OCI-LY7 (cell line): ENCODE results near the gene TRPV6. TPM values are rescaled to one million over a fixed set of nuclear protein-coding genes. Genes with fewer than 3 reads are reported as not detected.

ENCODE experiments used
- BruUV-seq: library from RNA; stranded (reverse); fragments of 400-500 nt; replicated peaks from 2 replicates; lab custom pipeline; 2021; lab: Mats Ljungman, UMichigan
- CTCF ChIA-PET: fragments of 300-600 bp; sonication (Branson Sonifier 250); formaldehyde crosslinking; loops from one replicate; lab custom pipeline; 2022; ENCODE audit warnings: antibody characterized with exemption; ENCODE audit not compliant: unreplicated experiment; lab: Charles Lee
- POLR2A ChIA-PET: fragments of 300-600 bp; sonication (Branson Sonifier 250); formaldehyde crosslinking; loops from one replicate; lab custom pipeline; 2022; ENCODE audit warnings: antibody characterized with exemption; lab: Charles Lee
- DNase-seq: peaks from one replicate; pipeline ENCODE4 v3.0.0-alpha.2; 2015; ENCODE audit warnings: low spot score
- H2AFZ ChIP-seq: fragments of 200-600 bp; sonication (generic), shearing (Covaris generic); 2 replicates; pipeline ENCODE4 v1.6.1; 2014; ENCODE audit warnings: mild to moderate bottlenecking, antibody characterized with exemption, low read length, moderate library complexity
- H3K27ac ChIP-seq: fragments of 200-600 bp; sonication (generic); 2 replicates; pipeline ENCODE4 v1.5.1; 2014; ENCODE audit warnings: mixed run types, low read depth, mild to moderate bottlenecking, moderate library complexity, low read length, inconsistent platforms; ENCODE audit not compliant: poor library complexity, severe bottlenecking
- H3K36me3 ChIP-seq: fragments of 200-600 bp; sonication (generic); 2 replicates; pipeline ENCODE4 v1.6.1; 2014; ENCODE audit warnings: mild to moderate bottlenecking, antibody characterized with exemption, low read length, moderate library complexity, mixed read lengths; ENCODE audit not compliant: insufficient read depth
- H3K4me1 ChIP-seq: fragments of 200-600 bp; sonication (generic); 2 replicates; pipeline ENCODE4 v1.5.1; 2014; ENCODE audit warnings: mild to moderate bottlenecking, low read length; ENCODE audit not compliant: insufficient read depth, poor library complexity, severe bottlenecking
- H3K4me2 ChIP-seq: fragments of 200-600 bp; sonication (generic); 2 replicates; pipeline ENCODE4 v1.6.1; 2014; ENCODE audit warnings: mild to moderate bottlenecking, low read length
- H3K4me3 ChIP-seq: fragments of 200-600 bp; sonication (generic); 2 replicates; pipeline ENCODE4 v1.5.1; 2014; ENCODE audit warnings: mild to moderate bottlenecking, low read depth, low read length; ENCODE audit not compliant: poor library complexity, severe bottlenecking
- H3K79me2 ChIP-seq: fragments of 200-600 bp; sonication (generic); 2 replicates; pipeline ENCODE4 v1.6.1; 2016; ENCODE audit warnings: low read depth, mild to moderate bottlenecking, low read length, moderate library complexity, mixed read lengths; ENCODE audit not compliant: insufficient read depth
- H3K9me2 ChIP-seq: fragments of 200-600 bp; sonication (generic); 2 replicates; pipeline ENCODE4 v1.6.1; 2016; ENCODE audit warnings: mild to moderate bottlenecking, low read length, mixed read lengths; ENCODE audit not compliant: insufficient read depth
- H3K9me3 ChIP-seq: fragments of 200-600 bp; sonication (generic); 2 replicates; pipeline ENCODE4 v1.6.1; 2014; ENCODE audit warnings: mild to moderate bottlenecking, mixed run types, low read length, mixed read lengths
- H4K20me1 ChIP-seq: fragments of 200-600 bp; sonication (generic); 2 replicates; pipeline ENCODE4 v1.6.1; 2014; ENCODE audit warnings: mild to moderate bottlenecking, antibody characterized with exemption, low read length, moderate library complexity, mixed read lengths; ENCODE audit not compliant: insufficient read depth
- EZH2phosphoT487 ChIP-seq: fragments of 200-600 bp; sonication (generic); IDR thresholded peaks from 2 replicates; pipeline ENCODE4 v1.6.1; 2018; ENCODE audit warnings: low read depth, borderline replicate concordance, mild to moderate bottlenecking, mixed run types, antibody characterized with exemption, low read length, moderate library complexity, mixed read lengths
- intact Hi-C: fragments of 100-400 bp; cut with micrococcal nuclease; formaldehyde crosslinking; loops from one replicate; pipeline ENCODE4 v1.10.0; 2022; ENCODE audit not compliant: unreplicated experiment
- total RNA-seq, 2 experiments: library from RNA; depleted of rRNA in 1 of 2; stranded (reverse); fragments of >200 nt in 1 of 2; shearing (Covaris generic) in 1 of 2; gene quantifications; 2 replicates each; pipeline ENCODE4 v1.2.3, GENCODE V29; 2014 to 2022
- TF ChIP-seq, protein P1 (sequence below): fragments of 200-600 bp; sonication (generic); conservative IDR thresholded peaks from 2 replicates; pipeline ENCODE4 v1.5.1; 2014; ENCODE audit warnings: mild to moderate bottlenecking, antibody characterized with exemption, low read length, moderate library complexity, mixed read lengths

Gene TRPV6
- total RNA-seq, 2 experiments from 2014 or later: not detected

DNA sequence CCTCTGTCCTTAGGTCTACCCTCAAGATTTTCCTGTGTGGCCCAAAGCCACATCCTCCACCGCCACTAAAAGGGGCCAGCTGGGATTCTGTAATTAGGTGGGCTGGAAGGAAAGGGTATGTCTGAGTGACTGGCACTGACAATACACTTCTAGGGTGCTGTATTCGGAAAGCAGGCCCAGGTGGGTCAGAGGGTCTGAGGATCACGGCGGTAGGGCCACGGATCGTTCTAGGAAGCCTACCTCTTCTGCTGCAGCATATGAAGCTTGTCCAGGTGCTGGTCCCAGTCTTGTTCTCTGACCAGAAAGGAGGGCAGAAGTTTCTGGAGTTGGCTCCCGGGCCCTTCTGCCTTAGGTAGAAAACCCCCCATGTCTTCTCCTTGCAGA, 47.5 kb upstream of the TRPV6 start:
- H3K9me3 ChIP-seq: no peaks in the 10 kb centered on the region
- no peak overlapping the region for H3K27ac ChIP-seq
- DNase-seq: no peak
- no peaks in the 10 kb centered on the region for H3K79me2 ChIP-seq
- H3K4me2 ChIP-seq: no peak overlapping the region
- H2AFZ ChIP-seq: no peak overlapping the region
- ChIA-PET POLR2A (no interaction called here), CTCF (no interaction called here)
- no peak overlapping the region for H3K4me3 ChIP-seq
- TF ChIP-seq EZH2phosphoT487: no peak
- TF ChIP-seq, protein P1, sequence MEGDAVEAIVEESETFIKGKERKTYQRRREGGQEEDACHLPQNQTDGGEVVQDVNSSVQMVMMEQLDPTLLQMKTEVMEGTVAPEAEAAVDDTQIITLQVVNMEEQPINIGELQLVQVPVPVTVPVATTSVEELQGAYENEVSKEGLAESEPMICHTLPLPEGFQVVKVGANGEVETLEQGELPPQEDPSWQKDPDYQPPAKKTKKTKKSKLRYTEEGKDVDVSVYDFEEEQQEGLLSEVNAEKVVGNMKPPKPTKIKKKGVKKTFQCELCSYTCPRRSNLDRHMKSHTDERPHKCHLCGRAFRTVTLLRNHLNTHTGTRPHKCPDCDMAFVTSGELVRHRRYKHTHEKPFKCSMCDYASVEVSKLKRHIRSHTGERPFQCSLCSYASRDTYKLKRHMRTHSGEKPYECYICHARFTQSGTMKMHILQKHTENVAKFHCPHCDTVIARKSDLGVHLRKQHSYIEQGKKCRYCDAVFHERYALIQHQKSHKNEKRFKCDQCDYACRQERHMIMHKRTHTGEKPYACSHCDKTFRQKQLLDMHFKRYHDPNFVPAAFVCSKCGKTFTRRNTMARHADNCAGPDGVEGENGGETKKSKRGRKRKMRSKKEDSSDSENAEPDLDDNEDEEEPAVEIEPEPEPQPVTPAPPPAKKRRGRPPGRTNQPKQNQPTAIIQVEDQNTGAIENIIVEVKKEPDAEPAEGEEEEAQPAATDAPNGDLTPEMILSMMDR: no peak
- no TSS peak for BruUV-seq
- H3K4me1 ChIP-seq: no peaks in the 10 kb centered on the region
- no peaks in the 10 kb centered on the region for H3K9me2 ChIP-seq
- no peaks in the 10 kb centered on the region for H3K36me3 ChIP-seq
- intact Hi-C loops: no loop called here
- no peaks in the 10 kb centered on the region for H4K20me1 ChIP-seq

DNA sequence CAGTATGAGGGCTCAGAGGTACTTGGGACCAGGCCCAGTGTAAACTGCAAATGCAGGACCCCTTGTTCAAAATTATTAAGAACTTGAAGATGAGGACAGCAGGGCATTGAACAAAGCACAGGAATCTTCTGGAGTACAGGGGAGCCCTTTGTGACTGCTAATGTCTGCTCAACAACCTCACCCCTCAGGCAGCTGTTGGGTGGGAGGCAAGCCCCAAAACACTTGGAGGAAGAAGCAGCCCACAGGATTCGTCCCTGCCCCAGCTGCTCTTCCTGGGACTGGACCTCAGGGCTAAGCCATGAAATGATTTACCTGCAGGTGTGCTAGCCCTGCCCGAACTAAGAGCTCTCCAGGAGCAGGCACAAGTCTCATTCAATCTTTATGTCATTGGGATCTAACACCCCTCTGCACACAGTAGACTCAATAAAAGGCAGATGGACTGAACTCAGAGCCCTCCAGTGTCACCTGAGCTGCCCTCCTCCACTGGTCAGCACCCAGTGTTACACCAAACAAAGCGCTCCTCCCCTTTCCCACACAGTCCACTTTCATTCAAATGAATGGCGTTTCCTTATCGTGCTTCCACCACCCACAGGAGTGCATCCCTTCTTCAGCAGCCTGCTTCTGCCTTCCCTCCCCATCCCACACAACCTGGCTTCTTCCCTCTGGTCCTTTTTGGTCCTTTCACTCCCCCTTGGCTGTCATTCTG, 47.0 kb upstream of the TRPV6 start:
- TF ChIP-seq, protein P1: no peak
- TF ChIP-seq EZH2phosphoT487: no peak
- Histone ChIP-seq H3K9me2 (0 out of 2 replicates have a peak, but pooled peaks cover 4% of the 10 kb centered on the region), H3K27ac (no peak overlapping the region), H2AFZ (no peak overlapping the region), H3K4me3 (no peak overlapping the region), H3K36me3 (no peaks in the 10 kb centered on the region), H4K20me1 (no peaks in the 10 kb centered on the region), H3K4me1 (peaks cover 3% of the 10 kb centered on the region), H3K4me2 (no peak overlapping the region), H3K9me3 (no peaks in the 10 kb centered on the region), H3K79me2 (no peaks in the 10 kb centered on the region)
- BruUV-seq: no TSS peak
- CTCF ChIA-PET: no interaction called here
- DNase-seq: no peak
- intact Hi-C loops: no loop called here
- POLR2A ChIA-PET: no interaction called here

DNA sequence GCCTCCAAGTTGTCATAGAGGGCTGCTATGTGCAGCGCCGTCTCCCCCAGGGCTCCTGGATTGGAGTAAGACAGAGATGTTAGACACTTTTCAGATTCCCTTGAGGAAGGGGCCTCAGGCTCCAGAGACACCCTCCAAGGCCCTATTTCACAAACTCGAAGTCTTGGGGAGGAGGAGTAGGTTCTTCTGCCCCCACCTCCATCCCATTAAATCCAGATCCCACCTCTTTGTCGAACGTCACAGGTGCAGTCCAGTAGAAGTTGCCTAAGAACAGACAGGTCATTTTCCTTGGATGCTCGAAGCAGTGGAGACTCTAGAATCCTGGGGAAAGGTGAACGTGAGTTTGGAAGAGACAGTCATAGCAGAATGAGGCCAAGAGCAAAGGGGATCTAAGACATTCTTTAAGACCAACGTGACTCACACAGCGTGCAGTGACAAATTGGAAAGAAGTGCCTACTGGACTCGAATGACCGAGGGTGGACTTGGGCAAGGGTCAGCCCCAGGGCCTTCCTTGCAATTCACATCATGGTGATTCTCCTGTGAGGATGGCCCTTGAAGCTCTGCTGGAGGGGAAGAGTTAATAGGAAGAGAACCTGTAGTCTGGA, 44.7 kb upstream of the TRPV6 start:
- Histone ChIP-seq H3K27ac (no peak overlapping the region), H2AFZ (no peak overlapping the region)
- POLR2A ChIA-PET: no interaction called here

More for the DNA sequence above, 44.7 kb upstream of the TRPV6 start:
- Histone ChIP-seq H4K20me1 (no peaks in the 10 kb centered on the region), H3K9me2 (0 out of 2 replicates have a peak, but pooled peaks cover 4% of the 10 kb centered on the region), H3K36me3 (no peaks in the 10 kb centered on the region), H3K9me3 (no peaks in the 10 kb centered on the region), H3K4me2 (no peak overlapping the region), H3K4me1 (peaks cover 12% of the 10 kb centered on the region), H3K4me3 (no peak overlapping the region), H3K79me2 (no peaks in the 10 kb centered on the region)
- TF ChIP-seq, protein P1: no peak
- TF ChIP-seq EZH2phosphoT487: no peak
- DNase-seq: no peak
- BruUV-seq: no TSS peak
- intact Hi-C loops: no loop called here
- CTCF ChIA-PET: no interaction called here
